GM12891 (cell line): ENCODE data around the gene BTBD1.

ENCODE experiments used
- POLR2A ChIP-seq: IDR thresholded peaks from 2 replicates; pipeline ENCODE4 v1.6.1; 2011; ENCODE audit warnings: low read depth, low read length, control low read depth
- POLR2AphosphoS5 ChIP-seq: IDR thresholded peaks from 2 replicates; pipeline ENCODE4 v1.6.1; 2011; ENCODE audit warnings: low read depth, low read length, control low read depth
- SPI1 ChIP-seq: IDR thresholded peaks from 2 replicates; pipeline ENCODE4 v1.6.1; 2011; ENCODE audit warnings: low read depth, low read length, control low read depth

DNA sequence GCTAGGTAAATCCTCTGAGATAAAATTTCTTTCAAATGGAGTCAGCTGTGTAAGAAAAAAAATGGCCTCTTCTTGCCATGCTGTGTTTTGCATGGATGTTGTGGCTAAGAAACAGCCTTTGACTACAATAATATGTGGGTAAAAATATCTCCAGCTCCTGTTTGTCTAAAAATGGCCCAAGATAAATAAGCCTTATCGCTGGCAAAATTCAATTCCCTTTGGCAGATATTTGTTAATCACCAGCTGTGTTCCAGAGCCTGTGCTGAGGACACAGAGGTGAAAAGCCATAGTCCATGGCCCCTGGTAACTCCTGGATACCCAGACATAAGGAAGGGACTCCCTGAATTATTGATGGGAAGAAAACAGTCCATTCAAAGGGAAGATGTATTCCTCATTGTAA is 96.4 kb downstream of the BTBD1 start:
- TF ChIP-seq POLR2AphosphoS5 (no peak), POLR2A (no peak), SPI1 (no peak)
